Measurements from ENCODE around the gene BORCS6. TPM values are rescaled to one million over a fixed set of nuclear protein-coding genes. Genes with fewer than 3 reads are reported as not detected.

Gene BORCS6
- total and polyA plus RNA-seq, 2 of the 13 experiments (the other 11 are each of a cell fraction or from before 2014, with no cell fraction given), result 2.0 to 5.1 TPM

DNA sequence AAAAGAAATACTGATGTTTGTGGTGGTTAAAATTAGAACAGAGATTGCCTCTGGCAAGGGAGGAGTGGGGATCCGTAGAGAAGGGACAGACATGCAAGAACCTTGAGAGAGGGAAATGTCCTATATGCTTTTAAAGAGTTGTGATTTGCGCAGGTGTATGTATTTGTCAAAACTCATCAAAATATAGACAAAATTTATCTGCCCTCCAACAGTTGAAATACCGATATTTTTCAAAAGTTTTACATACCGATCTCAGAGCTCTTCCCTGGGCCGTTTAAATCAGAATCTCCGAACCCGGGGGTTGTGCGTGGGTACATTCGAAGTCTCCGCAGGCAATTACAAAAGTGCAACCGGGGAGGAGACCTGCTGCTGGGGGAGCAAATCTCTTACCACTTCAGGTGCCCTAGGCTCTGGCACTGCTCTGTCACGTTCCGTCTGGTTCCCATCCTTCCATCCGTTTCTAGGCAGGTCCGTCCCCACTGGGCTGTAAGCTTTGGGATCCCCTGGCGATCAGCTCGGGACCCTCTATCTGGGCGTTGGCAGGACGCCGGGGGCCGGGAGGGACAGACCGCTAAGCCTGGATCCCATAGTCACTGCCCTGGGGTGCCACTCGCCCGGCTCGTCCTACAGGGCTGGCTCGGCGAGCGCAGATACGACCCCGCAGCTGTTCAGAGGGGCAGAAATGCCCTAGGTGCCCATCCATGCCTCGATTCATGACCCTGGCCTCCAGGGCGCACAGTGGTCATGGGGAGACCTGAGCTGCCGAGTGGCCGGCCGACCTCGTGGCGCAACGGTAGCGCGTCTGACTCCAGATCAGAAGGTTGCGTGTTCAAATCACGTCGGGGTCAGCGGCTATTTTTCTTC lies 4.2 kb downstream of the BORCS6 start (continued):
- peak; percentile 1; the same call in 1 of the 2 replicates for TF ChIP-seq REPIN1 (CRISPR knock-in tag; IDR thresholded peaks at IDR 0.05; ENCODE audit: borderline replicate concordance, low read depth)
- no peak for TF ChIP-seq HIVEP1 (CRISPR knock-in tag; IDR thresholded peaks at IDR 0.05)
- peak; percentile 55 for TF ChIP-seq TEAD3 (CRISPR knock-in tag; optimal IDR thresholded peaks at IDR 0.05; ENCODE audit: borderline replicate concordance)
- TF ChIP-seq KAT8 (CRISPR knock-in tag; IDR thresholded peaks at IDR 0.05), result no peak; the same call in 1 of the 2 replicates
- TF ChIP-seq, protein P1, sequence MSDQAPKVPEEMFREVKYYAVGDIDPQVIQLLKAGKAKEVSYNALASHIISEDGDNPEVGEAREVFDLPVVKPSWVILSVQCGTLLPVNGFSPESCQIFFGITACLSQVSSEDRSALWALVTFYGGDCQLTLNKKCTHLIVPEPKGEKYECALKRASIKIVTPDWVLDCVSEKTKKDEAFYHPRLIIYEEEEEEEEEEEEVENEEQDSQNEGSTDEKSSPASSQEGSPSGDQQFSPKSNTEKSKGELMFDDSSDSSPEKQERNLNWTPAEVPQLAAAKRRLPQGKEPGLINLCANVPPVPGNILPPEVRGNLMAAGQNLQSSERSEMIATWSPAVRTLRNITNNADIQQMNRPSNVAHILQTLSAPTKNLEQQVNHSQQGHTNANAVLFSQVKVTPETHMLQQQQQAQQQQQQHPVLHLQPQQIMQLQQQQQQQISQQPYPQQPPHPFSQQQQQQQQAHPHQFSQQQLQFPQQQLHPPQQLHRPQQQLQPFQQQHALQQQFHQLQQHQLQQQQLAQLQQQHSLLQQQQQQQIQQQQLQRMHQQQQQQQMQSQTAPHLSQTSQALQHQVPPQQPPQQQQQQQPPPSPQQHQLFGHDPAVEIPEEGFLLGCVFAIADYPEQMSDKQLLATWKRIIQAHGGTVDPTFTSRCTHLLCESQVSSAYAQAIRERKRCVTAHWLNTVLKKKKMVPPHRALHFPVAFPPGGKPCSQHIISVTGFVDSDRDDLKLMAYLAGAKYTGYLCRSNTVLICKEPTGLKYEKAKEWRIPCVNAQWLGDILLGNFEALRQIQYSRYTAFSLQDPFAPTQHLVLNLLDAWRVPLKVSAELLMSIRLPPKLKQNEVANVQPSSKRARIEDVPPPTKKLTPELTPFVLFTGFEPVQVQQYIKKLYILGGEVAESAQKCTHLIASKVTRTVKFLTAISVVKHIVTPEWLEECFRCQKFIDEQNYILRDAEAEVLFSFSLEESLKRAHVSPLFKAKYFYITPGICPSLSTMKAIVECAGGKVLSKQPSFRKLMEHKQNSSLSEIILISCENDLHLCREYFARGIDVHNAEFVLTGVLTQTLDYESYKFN (CRISPR knock-in tag; conservative IDR thresholded peaks at IDR 0.05), result no peak; the same call in 1 of the 2 replicates
- TF ChIP-seq, protein P2, sequence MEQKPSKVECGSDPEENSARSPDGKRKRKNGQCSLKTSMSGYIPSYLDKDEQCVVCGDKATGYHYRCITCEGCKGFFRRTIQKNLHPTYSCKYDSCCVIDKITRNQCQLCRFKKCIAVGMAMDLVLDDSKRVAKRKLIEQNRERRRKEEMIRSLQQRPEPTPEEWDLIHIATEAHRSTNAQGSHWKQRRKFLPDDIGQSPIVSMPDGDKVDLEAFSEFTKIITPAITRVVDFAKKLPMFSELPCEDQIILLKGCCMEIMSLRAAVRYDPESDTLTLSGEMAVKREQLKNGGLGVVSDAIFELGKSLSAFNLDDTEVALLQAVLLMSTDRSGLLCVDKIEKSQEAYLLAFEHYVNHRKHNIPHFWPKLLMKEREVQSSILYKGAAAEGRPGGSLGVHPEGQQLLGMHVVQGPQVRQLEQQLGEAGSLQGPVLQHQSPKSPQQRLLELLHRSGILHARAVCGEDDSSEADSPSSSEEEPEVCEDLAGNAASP (CRISPR knock-in tag; IDR thresholded peaks at IDR 0.05; ENCODE audit: borderline replicate concordance), result peak; percentile 79; the same call in 1 of the 2 replicates
- peak; percentile 15; the same call in 1 of the 2 replicates for TF ChIP-seq BORCS8-MEF2B (CRISPR knock-in tag; IDR thresholded peaks at IDR 0.05)
- no peak for TF ChIP-seq KMT2A (CRISPR knock-in tag; IDR thresholded peaks at IDR 0.05)
- TF ChIP-seq SALL2 (CRISPR knock-in tag; IDR thresholded peaks at IDR 0.05), result peak; percentile 52; the same call in 1 of the 2 replicates
- no peak for TF ChIP-seq RFXANK (CRISPR knock-in tag; IDR thresholded peaks at IDR 0.05)
- TF ChIP-seq ARID2 (CRISPR knock-in tag; IDR thresholded peaks at IDR 0.05; ENCODE audit: borderline replicate concordance), result peak; percentile 24; the same call in 1 of the 2 replicates
- no peak for TF ChIP-seq NPAS2 (CRISPR knock-in tag; IDR thresholded peaks at IDR 0.05; ENCODE audit: borderline replicate concordance)
- no peak for TF ChIP-seq FOXK2 (IDR thresholded peaks at IDR 0.05)
- TF ChIP-seq ZNF224 (CRISPR knock-in tag; IDR thresholded peaks at IDR 0.05), result no peak
- no peak for TF ChIP-seq ZNF292 (CRISPR knock-in tag; IDR thresholded peaks at IDR 0.05; ENCODE audit: borderline replicate concordance, low read depth)
- no peak for TF ChIP-seq SP140L (CRISPR knock-in tag; IDR thresholded peaks at IDR 0.05; ENCODE audit: borderline replicate concordance)
- TF ChIP-seq SOX13 (IDR thresholded peaks at IDR 0.05), result no peak
- 0 out of 4 replicates have a peak, but pooled peaks of 1 of the 2 experiments have one; percentile 33 for TF ChIP-seq SOX13 (CRISPR knock-in tag; conservative IDR thresholded peaks at IDR 0.05 in 1 of 2, IDR thresholded peaks at IDR 0.05 in 1 of 2)
- TF ChIP-seq ARHGAP35 (CRISPR knock-in tag; IDR thresholded peaks at IDR 0.05; ENCODE audit: borderline replicate concordance), result no peak
- no peak for TF ChIP-seq HHEX (CRISPR knock-in tag; IDR thresholded peaks at IDR 0.05)
- no peak for TF ChIP-seq PHF20 (CRISPR knock-in tag; IDR thresholded peaks at IDR 0.05)
- no peak for TF ChIP-seq RAD21 (CRISPR knock-in tag; IDR thresholded peaks at IDR 0.05)
- TF ChIP-seq, protein P3, sequence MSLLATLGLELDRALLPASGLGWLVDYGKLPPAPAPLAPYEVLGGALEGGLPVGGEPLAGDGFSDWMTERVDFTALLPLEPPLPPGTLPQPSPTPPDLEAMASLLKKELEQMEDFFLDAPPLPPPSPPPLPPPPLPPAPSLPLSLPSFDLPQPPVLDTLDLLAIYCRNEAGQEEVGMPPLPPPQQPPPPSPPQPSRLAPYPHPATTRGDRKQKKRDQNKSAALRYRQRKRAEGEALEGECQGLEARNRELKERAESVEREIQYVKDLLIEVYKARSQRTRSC (CRISPR knock-in tag; IDR thresholded peaks at IDR 0.05; ENCODE audit: low read depth), result no peak
- peak; percentile 65; the same call in 1 of the 2 replicates for TF ChIP-seq HES4 (CRISPR knock-in tag; IDR thresholded peaks at IDR 0.05; ENCODE audit: borderline replicate concordance)
- TF ChIP-seq ZNF780A (CRISPR knock-in tag; IDR thresholded peaks at IDR 0.05), result no peak

Measured in HepG2 (cell line).